IPS DF 19.7 (cell line): ENCODE measurements around the gene STK33.
"Not testable (repeated sequence)": the region's sequence is repeated elsewhere in the genome, so short reads cannot be mapped to it uniquely, and the experiment has no call there.

Source experiments
- DNase-seq: peaks from one replicate; pipeline ENCODE4 v3.0.0-alpha.2; 2013; ENCODE audit warnings: low read depth, low spot score

Gene STK33

DNA sequence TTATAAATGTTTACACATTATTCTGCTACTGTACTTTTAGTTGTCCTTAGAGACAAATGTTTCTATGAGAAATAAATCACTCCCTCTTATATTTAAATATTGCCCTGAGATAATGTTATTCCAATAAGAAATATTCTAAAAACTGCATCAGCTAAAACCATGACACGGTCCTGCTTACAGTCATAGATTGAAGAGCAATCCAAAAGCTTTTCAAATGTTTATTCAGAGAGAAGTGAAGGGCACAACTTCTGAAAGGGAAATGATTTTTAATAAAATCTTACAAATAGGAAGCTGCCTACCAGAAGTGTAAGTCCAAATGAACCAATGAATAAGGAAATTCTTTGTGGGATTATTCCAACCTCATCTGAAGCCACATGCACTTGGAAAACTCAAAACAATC, 49.2 kb downstream of the STK33 start:
- no peak for DNase-seq

- DNase-seq = no peak
Observed at GRCh38 chr11:8543278-8543677, 50.8 kb downstream of the STK33 start.

- DNase-seq = no peak
Observed at GRCh38 chr11:8541448-8541847, 52.6 kb downstream of the STK33 start.

DNA sequence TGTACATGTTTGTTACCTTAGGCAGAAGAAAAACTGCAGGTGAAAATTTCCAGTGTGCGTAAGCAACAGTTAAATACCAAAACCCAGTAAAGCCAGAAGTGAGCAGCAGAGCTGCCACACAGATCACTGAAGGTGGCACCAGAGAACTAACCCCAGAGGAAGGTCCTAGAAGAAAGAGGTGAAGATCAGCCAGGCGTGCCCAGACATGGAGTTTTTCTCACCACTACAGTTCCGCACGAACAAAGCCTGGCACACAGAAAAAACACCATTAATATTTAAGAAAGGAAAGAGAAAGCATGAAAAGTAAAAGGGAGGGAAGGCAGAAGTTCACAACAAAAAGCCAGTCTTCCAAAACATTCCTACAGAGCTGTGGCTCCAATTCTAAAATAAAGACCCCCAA, 60.7 kb downstream of the STK33 start:
- no peak for DNase-seq

- no peak for DNase-seq
Observed at GRCh38 chr11:8532475-8532874, 61.6 kb downstream of the STK33 start.

DNA sequence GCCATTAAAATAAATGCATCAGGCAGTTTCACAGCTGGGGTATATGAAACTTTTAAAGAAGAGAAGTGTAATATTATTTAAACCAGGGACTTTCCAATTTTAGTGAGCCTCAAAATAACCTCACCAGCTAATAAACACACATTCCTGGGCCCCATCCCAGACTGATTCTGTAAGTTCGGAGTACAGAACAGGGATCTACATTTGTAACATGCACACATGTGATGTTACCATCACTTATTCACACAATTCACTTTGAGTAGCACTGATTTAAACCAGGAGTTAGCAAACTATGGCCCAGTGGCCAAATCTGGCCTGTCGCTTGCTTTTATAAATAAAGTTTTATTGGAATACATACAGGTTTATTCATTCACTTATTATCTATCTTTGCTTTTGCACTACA, 62.0 kb downstream of the STK33 start:
- no peak for DNase-seq

DNA sequence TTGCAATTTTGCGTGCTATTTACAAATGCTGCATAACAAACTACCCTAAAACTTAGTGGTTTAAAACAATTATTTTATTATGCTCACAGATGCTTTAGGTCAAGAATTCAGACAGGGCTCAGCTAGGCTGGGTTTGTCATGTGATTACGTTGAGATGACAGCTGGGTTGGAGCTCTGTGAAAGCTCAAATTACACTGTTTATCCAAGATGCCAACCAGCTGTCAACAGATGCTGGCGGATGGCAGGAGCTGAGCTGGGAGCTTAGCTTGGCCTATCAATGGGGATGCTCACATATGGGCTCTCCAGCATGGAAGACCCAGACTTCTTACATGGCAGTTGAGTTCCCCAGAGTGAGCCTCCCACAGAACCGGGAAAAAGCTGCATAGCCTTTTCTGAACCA, 62.7 kb downstream of the STK33 start:
- no peak for DNase-seq

DNA sequence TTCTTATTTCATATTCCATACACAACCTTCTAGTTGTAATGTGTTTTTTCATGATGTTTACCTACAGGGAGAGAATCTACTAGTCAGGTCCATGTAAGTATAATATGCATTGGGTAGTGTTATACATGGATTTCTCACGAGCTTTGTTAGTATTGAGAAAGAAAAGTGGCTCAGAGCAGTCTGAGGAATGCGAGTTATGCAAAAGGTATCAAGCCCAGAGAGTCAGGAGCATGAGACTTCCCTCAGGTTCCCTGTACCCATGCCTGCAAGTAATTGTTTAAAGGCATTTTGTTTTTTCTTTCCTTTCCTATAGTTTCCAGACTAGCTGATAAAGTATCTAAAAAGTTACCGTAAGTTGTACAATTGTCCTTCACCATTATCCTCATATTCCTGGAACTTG, 66.1 kb downstream of the STK33 start:
- DNase-seq = peak; percentile 20

DNA sequence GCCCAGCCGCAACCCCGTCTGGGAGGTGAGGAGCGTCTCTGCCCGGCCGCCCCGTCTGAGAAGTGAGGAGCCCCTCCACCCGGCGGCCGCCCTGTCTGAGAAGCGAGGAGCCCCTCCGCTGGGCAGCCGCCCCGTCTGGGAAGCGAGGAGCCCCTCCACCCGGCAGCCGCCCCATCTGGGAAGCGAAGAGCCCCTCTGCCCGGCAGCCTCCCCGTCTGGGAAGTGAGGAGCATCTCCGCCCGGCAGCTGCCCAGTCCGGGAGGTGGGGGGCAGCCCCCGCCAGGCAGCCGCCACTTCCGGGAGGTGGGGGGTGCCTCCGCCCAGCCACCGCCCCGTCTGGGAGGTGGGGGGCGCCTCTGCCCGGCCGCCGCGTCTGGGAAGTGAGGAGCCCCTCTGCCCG, 70.6 kb downstream of the STK33 start:
- DNase-seq = no peak

- no peak for DNase-seq
Observed at GRCh38 chr11:8512547-8512946, 81.5 kb downstream of the STK33 start.

DNA sequence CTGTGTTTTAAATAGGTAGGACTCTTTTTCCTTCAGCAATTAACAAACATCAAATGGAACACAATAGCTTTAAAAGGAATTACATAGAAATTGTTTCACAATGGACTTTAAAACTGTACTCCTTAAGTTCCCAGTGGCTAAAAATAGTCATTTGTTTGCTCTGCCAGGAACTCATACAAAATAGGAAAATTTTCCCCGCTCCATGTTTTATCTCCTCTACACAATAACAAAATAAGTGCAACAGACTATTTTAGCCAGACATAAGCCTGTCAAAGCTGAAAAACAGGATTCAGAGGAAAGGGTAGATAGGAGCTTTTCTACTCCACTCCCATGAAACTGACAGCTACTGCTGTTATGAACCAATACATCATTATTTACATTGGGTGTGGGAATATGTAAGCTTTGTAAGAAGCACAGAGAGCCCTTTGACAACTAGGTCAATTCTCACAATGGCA, 90.1 kb downstream of the STK33 start:
- no peak for DNase-seq

DNA sequence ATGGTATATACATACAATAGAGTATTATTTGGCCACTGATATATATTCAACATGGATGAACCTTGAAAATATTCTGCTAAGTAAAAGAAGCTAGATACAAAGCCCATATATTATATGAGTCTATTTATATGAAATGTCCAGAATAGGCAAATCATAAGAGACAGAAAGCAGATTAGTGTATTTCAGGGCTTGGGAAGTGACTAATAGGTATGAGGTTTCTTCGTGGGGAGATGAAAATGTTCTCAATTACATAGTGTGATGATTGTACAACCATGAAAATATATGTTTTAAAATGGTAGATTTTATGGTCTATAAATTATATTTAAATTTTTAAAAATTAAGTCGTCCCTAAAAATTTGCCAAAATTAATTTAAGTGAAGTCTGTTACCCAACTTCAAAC, 92.2 kb downstream of the STK33 start:
- DNase-seq = no peak

DNA sequence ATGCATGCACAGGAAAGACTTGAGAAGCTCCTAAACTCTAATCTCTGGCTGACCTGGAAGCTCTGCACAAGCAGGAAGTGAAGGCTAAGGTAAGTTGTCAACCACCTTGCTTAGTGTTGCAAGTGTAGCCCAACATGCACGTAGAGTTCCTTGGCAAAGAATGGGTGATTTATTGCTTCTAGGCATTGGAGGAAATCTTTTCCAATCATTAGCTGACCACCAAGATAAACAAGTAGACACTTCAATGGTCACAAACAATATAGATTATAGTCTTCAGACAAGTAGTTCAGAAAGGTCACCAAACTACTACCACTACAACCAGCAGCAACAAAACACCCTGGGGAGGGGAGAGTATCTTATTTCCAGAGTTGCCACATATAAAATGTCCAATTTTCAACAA, 105.6 kb downstream of the STK33 start:
- no peak for DNase-seq

DNA sequence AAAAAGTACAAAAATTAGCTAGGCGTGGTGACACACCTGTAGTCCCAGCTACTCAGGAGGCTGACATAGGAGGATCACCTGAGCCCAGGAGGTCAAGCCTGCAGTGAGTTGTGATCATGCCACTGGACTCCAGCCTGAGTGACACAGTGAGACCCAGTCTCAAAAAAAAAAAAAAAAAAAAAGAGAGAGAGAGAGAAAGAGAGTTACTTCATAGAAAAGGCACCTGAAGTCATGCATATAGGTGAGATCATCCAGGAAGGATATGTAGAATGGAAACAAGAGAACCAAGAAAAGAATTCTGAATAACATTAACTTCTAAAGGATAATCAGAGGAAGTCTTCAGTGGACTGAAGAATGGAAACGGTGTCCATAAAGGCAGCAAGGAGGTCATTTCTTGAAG, 106.8 kb downstream of the STK33 start:
- no peak for DNase-seq

DNA sequence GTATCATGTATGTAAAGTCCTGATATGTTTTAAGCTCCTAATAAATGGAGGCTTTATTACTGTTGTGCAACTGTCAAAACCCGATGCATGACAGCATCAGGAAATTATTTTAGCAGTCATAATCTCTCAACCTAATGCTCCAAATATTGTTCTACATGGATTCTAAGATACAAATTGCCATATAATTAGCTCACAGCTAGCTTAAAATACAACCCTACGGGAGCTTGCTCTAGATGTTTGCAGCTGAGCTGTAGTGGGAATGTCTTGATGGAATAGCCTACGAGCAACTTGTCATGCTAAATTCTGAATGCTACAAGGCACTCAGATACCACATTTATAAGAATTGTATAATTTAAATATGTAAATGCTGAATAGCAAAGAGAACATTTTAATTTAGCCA, 109.8 kb downstream of the STK33 start:
- DNase-seq = no peak

DNA sequence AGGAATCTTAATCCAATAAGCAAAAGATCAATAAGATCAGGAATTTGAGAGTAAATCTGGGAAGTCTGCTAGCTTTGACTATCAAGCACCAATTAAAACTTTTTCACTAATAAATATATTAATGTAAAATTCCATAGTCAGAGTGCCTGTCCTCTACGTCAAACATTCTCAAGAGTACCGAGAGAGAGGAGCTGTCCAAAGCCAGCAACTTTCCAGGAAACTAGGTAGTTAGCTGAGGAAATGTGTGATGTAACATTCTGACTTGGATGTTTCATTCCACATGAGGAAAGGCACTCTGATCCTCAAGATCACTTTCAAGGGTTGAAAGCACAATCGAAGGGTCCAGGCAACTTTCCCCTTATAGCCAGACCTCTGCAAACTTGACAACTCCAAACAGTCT, 113.2 kb downstream of the STK33 start:
- no peak for DNase-seq

GRCh38 chr11:8477680-8478079, 116.3 kb downstream of the STK33 start:
- DNase-seq = no peak

DNA sequence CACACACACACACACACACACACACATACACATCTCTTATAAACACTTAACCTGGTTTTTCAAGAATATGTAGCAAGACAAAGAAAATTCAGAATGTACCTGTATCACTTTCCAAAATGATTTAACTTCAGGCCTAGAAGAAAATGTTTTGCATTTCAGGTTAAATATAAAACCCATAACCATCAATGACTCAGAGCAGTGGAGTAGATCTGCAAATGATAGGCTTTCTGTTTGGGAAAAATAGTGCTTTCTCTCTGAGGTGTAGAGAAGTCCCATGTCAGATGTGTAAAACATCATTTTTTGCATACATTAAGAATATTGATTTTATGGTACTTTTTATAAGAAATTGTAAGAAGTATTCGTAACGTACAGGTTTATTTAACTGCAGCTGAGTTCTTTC, 116.9 kb downstream of the STK33 start:
- no peak for DNase-seq

- not testable (repeated sequence) for DNase-seq
Observed at GRCh38 chr11:8467806-8468205, 126.2 kb downstream of the STK33 start.

DNA sequence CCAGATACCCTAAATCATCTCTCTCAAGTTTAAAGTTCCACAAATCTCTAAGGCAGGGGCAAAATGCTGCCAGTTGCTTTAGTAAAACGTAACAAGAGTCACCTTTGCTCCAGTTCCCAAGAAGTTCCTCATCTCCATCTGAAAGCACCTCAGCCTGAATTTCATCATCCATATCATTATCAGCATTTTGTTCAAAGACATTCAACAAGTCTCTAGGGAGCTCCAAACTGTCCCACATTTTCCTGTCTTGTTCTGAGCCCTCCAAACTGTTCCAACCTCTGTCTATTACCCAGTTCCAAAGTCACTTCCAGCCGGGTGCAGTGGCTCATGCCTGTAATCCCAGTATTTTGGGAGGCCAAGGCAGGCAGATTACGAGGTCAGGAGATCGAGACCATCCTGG, 126.7 kb downstream of the STK33 start:
- DNase-seq = not testable (repeated sequence)

- DNase-seq = not testable (repeated sequence)
Observed at GRCh38 chr11:8466884-8467283, 127.1 kb downstream of the STK33 start.

DNA sequence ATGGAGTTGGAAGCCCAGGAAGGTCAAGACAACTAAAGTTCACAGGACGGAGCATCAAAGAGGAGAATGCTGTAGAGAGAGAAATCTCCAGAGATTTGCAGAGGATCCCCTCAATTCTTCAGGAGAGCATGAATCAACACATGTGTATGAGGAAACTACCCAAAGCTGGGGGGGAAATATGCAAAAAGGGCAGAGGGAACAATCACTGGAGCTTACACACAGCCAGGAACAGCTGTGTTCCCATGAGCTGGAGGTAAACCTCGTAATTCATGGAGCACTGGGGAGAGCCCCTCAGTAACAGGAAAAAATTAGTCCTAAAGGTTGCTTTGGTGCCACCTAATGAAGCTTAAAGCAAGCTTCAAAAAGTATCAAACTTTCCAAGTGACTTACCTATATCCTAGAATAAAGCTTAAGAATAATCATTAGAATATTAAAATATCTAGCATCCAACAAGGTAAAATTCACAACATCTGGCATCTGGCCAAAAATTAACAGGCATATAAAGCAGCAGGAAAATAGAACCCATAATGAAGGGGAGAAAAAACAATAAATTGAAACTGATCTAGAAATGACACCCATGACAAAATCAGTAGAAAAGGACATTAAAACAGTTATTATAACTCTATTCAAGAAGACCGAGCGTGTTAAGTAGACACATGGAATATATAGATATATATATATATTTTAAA, 134.2 kb downstream of the STK33 start:
- no peak for DNase-seq

- no peak for DNase-seq
Observed at GRCh38 chr11:8442301-8442700, 151.7 kb downstream of the STK33 start.

DNA sequence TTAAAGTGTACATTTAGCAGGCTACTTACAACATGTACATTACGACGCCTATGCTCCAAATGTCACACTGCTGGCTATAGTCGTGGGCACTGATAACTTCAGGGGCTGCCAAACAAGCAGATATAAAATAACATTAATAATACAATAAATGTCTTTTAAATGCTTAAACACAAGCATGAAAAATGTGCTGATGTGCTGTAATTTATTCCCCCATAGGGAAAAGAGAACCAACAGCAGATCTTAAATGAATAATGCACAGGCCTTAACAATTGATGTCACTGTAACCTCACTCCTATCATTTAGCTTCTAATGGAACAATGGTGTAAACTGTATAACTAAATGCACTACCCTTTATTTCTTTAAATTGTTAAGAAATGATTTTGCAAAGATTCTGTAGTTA, 153.4 kb downstream of the STK33 start:
- no peak for DNase-seq
